ENCODE measurements around the gene UTP4. TPM values are rescaled to one million over a fixed set of nuclear protein-coding genes. Genes with fewer than 3 reads are reported as not detected.

The UTP4 gene
- total and polyA plus RNA-seq, 2 donors (not counting 3 experiments of a cell fraction or from before 2014, with no cell fraction given): 56.1 to 59.5 TPM

DNA sequence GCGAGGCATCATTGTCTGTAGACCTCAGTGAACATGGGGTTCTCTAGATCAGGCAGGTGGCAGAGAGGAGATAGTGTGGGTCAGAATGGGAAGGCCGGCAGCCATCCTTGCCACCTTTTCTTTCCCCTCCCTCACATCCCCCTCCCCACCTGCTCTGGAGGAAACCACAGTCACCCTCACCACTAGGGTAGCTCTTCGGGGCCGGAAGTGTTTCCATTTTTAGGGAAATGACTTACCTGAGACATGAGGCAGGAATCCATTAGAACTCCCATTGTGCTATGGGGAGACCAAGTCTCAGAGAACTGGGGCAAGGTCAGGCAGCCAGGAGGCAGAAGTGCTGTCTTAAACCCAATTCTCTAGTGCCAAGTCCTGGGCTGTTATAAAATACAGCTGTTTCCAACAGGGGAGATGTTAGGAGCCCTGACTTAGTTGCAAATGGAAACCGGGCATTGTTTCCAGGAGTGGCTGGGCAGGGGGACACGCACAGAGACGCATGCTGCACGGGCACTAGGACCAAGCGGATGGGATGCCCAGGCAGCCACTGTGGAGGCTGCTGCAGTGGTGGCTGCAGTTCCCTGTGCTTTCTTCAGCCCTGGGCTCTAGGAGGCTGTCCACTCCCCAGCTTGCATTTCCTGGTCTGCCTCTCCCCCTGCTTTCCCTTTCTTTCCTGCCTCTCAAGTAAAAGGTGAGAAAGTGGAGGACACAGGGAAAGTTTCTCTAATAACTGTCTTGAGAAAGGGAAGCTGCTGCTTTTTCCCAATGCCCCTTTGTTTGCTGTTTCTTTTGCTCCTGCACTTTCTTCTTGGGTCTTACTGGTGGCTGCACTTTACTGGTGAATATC lies 24.2 kb upstream of the UTP4 start:
- peaks cover 24% of the 10 kb centered on the region for H3K4me1 ChIP-seq (ENCODE audit: control insufficient read depth, extremely low read depth, insufficient read depth, low read length)
- no peaks in the 10 kb centered on the region for H4K20me1 ChIP-seq (replicated peaks; ENCODE audit: control insufficient read depth, extremely low read depth, insufficient read depth, low read length)
- ChIA-PET POLR2A (interaction anchor here (0.6 kb wide), 1 partner anchor 195 kb away, joined by 7 read pairs; no protein-coding TSS in a partner anchor), CTCF (interaction anchor here (1.2 to 2.9 kb wide), 6 partner anchors 9 to 261 kb away, joined by 3 to 13 read pairs (median 5); no protein-coding TSS in a partner anchor)
- H3K4me2 ChIP-seq (ENCODE audit: insufficient read depth, low read length): peak overlapping the region; percentile 50
- no peak for FAIRE-seq
- H3K79me2 ChIP-seq (ENCODE audit: control insufficient read depth, insufficient read depth, low read length): no peaks in the 10 kb centered on the region
- H3K9me1 ChIP-seq (replicated peaks; ENCODE audit: control insufficient read depth, extremely low read depth, insufficient read depth, low read length): no peaks in the 10 kb centered on the region
- no peak overlapping the region for H2AFZ ChIP-seq (ENCODE audit: low read depth, low read length)
- no peaks in the 10 kb centered on the region for H3K27me3 ChIP-seq (ENCODE audit: control insufficient read depth in 2 of 2, insufficient read depth in 2 of 2, low read length in 2 of 2)
- H3K9me3 ChIP-seq (replicated peaks; ENCODE audit: control insufficient read depth, insufficient read depth, low read length): no peaks in the 10 kb centered on the region
- H3K9ac ChIP-seq (replicated peaks; ENCODE audit: extremely low read depth, insufficient read depth, low read length): no peak overlapping the region
- intact Hi-C loops (cut with micrococcal nuclease): loop anchor here (5.0 kb wide), 1 partner anchor 116 kb away; no protein-coding TSS in a partner anchor
- TF ChIP-seq MYC (IDR thresholded peaks at IDR 0.05; ENCODE audit: low read depth, low read length) (no peak), POLR2A (IDR thresholded peaks at IDR 0.05; ENCODE audit: low read depth, low read length) (no peak), GATA2 (IDR thresholded peaks at IDR 0.05; ENCODE audit: insufficient read depth, insufficient read length, low read depth, low read length) (no peak), EZH2 (IDR thresholded peaks at IDR 0.05; ENCODE audit: borderline replicate concordance, low read depth, low read length, severe bottlenecking) (no peak), POLR2AphosphoS5 (IDR thresholded peaks at IDR 0.05; ENCODE audit: insufficient read depth, low read depth, low read length) (no peak), JUN (IDR thresholded peaks at IDR 0.05; ENCODE audit: borderline replicate concordance, insufficient read depth, insufficient read length, low read depth) (no peak), FOS (IDR thresholded peaks at IDR 0.05; ENCODE audit: borderline replicate concordance, insufficient read depth, low read length) (no peak)
- TF ChIP-seq, protein P1, sequence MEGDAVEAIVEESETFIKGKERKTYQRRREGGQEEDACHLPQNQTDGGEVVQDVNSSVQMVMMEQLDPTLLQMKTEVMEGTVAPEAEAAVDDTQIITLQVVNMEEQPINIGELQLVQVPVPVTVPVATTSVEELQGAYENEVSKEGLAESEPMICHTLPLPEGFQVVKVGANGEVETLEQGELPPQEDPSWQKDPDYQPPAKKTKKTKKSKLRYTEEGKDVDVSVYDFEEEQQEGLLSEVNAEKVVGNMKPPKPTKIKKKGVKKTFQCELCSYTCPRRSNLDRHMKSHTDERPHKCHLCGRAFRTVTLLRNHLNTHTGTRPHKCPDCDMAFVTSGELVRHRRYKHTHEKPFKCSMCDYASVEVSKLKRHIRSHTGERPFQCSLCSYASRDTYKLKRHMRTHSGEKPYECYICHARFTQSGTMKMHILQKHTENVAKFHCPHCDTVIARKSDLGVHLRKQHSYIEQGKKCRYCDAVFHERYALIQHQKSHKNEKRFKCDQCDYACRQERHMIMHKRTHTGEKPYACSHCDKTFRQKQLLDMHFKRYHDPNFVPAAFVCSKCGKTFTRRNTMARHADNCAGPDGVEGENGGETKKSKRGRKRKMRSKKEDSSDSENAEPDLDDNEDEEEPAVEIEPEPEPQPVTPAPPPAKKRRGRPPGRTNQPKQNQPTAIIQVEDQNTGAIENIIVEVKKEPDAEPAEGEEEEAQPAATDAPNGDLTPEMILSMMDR (IDR thresholded peaks at IDR 0.05; ENCODE audit: extremely low read depth in 1 of 2, insufficient read depth in 1 of 2, low read depth in 1 of 2, low read length in 2 of 2): no peak
- TF ChIP-seq, protein P2, sequence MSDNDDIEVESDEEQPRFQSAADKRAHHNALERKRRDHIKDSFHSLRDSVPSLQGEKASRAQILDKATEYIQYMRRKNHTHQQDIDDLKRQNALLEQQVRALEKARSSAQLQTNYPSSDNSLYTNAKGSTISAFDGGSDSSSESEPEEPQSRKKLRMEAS (IDR thresholded peaks at IDR 0.05; ENCODE audit: insufficient read depth, insufficient read length): no peak
- no TSS peak for BruUV-seq (replicated peaks)
- dilution Hi-C loops (cut with MboI; ENCODE audit: extremely low pct_ligation_motif_present, low sequenced_read_pairs): no loop called here
- peaks cover 0 to 3% of the 10 kb centered on the region in 2 experiments for H3K36me3 ChIP-seq (ENCODE audit: control insufficient read depth in 2 of 2, extremely low read depth in 1 of 2, insufficient read depth in 2 of 2, low read length in 2 of 2)
- no peak overlapping the region for H3K4me3 ChIP-seq (replicated peaks in 1 of 3; ENCODE audit: insufficient read depth in 1 of 3, low read depth in 1 of 3, low read length in 3 of 3)
- no peak for DNase-seq (ENCODE audit: low read depth, low spot score)
- no peak overlapping the region for H3K27ac ChIP-seq (ENCODE audit: insufficient read depth, low read depth, low read length)

Measured in endothelial cell of umbilical vein (primary cell).